GM23248 (cell line): ENCODE results near the gene TRIO. TPM values are rescaled to one million over a fixed set of nuclear protein-coding genes. Genes with fewer than 3 reads are reported as not detected.
A peak's percentile ranks its signal among the peaks of the same experiment; 100 is the strongest.

Source experiments
- DNase-seq: peaks from one replicate; pipeline ENCODE4 v3.0.0-alpha.2; 2015
- H2AFZ ChIP-seq: fragments of 200-600 bp; sonication (generic); 2 replicates; pipeline ENCODE4 v1.6.1; 2016; ENCODE audit warnings: antibody characterized with exemption
- H3F3A ChIP-seq: fragments of 200-600 bp; sonication (generic); 2 replicates; pipeline ENCODE4 v1.6.1; 2016; ENCODE audit warnings: mild to moderate bottlenecking, antibody characterized with exemption, mixed run types; ENCODE audit not compliant: insufficient read depth
- H3K27ac ChIP-seq: fragments of 200-600 bp; sonication (generic); 2 replicates; pipeline ENCODE4 v1.5.1; 2016; ENCODE audit warnings: mild to moderate bottlenecking
- H3K27me3 ChIP-seq: fragments of 200-600 bp; sonication (generic); replicated peaks from 2 replicates; pipeline ENCODE4 v1.6.1; 2016; ENCODE audit warnings: mild to moderate bottlenecking; ENCODE audit not compliant: insufficient read depth
- H3K36me3 ChIP-seq: fragments of 200-600 bp; sonication (generic); 2 replicates; pipeline ENCODE4 v1.6.1; 2016; ENCODE audit warnings: low read depth, mild to moderate bottlenecking
- H3K4me1 ChIP-seq: fragments of 200-600 bp; sonication (generic); 2 replicates; pipeline ENCODE4 v1.6.1; 2016; ENCODE audit warnings: mild to moderate bottlenecking; ENCODE audit not compliant: insufficient read depth
- H3K4me2 ChIP-seq: fragments of 200-600 bp; sonication (generic); one replicate; pipeline ENCODE4 v1.6.1; 2016; ENCODE audit warnings: mild to moderate bottlenecking; ENCODE audit not compliant: unreplicated experiment
- H3K4me3 ChIP-seq: fragments of 200-600 bp; sonication (generic); 2 replicates; pipeline ENCODE4 v1.5.1; 2016; ENCODE audit warnings: mild to moderate bottlenecking
- H3K79me2 ChIP-seq: fragments of 200-600 bp; sonication (generic); 2 replicates; pipeline ENCODE4 v1.6.1; 2016; ENCODE audit warnings: mild to moderate bottlenecking; ENCODE audit not compliant: insufficient read depth
- H3K9ac ChIP-seq: fragments of 200-600 bp; sonication (generic); 2 replicates; pipeline ENCODE4 v1.6.1; 2016; ENCODE audit warnings: mild to moderate bottlenecking
- H3K9me2 ChIP-seq: fragments of 200-600 bp; sonication (generic); 2 replicates; pipeline ENCODE4 v1.6.1; 2016; ENCODE audit warnings: mixed run types, mild to moderate bottlenecking, moderate library complexity; ENCODE audit not compliant: insufficient read depth
- H3K9me3 ChIP-seq: fragments of 200-600 bp; sonication (generic); one replicate; pipeline ENCODE4 v1.6.1; 2017; ENCODE audit warnings: low read depth
- H4K20me1 ChIP-seq: fragments of 200-600 bp; sonication (generic); 2 replicates; pipeline ENCODE4 v1.6.0; 2016; ENCODE audit not compliant: insufficient read depth
- EZH2 ChIP-seq: fragments of 200-600 bp; sonication (generic); IDR thresholded peaks from 2 replicates; pipeline ENCODE4 v1.6.1; 2018; ENCODE audit warnings: antibody characterized with exemption, mild to moderate bottlenecking; ENCODE audit not compliant: insufficient read depth, poor library complexity, severe bottlenecking
- EZH2phosphoT487 ChIP-seq: fragments of 200-600 bp; sonication (generic); IDR thresholded peaks from 2 replicates; pipeline ENCODE4 v1.6.1; 2018; ENCODE audit warnings: antibody characterized with exemption, moderate library complexity, mild to moderate bottlenecking, low read depth; ENCODE audit not compliant: insufficient read depth
- WGBS, 2 experiments: methylation state at CpG; one replicate each; pipeline ENCODE4 v1.1.6; 2015 to 2017; ENCODE audit warnings: low lambda C conversion rate in 2 of 2, low coverage in 1 of 2; ENCODE audit errors: missing lambda C conversion rate in 2 of 2; 5-methylcytosine and 5-hydroxymethylcytosine counted together
- in situ Hi-C: fragments of 300-500 bp; cut with MboI; formaldehyde crosslinking; loops from 2 replicates; pipeline ENCODE4 v1.15.0; 2020
- polyA plus RNA-seq: library from polyadenylated mRNA; unstranded; fragments of >200 nt; fragmentation: Nextera tagmentation; extraction: Ambion mirVana; gene quantifications from 2 replicates; pipeline ENCODE4 v1.2.1, GENCODE V29; 2016
- total RNA-seq: library from RNA; depleted of rRNA; stranded (reverse); fragments of >200 nt; shearing (Covaris generic); gene quantifications from 2 replicates; pipeline ENCODE4 v1.2.3, GENCODE V29; 2014

The TRIO gene
- total and polyA plus RNA-seq, 2 experiments from 2014 or later: 28.1 to 198 TPM

DNA sequence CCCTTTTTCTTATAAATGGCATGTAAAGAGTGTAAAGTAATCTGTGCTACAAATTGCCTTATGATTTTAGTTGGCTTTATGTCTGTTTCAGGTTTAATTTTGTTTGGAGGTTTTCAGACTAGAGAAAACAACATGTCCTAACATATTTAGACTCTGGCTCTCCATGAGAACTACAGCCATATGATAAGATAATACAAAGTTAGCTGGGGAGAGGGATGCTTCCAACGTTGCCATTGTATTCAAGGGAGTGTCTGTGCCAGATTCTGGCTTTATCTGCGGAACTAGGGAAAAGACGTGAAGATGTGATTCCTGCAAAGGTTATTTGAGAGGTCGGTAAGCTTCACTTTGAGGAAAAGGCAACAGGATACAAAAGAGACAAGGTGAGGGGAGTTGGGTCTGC, 298.5 kb downstream of the TRIO start:
- H3K4me2 ChIP-seq: peak overlapping the region; percentile 77
- no peaks in the 10 kb centered on the region for H3K9me2 ChIP-seq
- peak overlapping the region; percentile 79 for H3K4me3 ChIP-seq
- peak overlapping the region; percentile 99 for H3K27ac ChIP-seq
- H3K36me3 ChIP-seq: peaks cover 7% of the 10 kb centered on the region
- TF ChIP-seq EZH2 (no peak), EZH2phosphoT487 (no peak)
- H2AFZ ChIP-seq: no peak overlapping the region
- H3K9me3 ChIP-seq: no peaks in the 10 kb centered on the region
- DNase-seq: peak; percentile 24
- peaks cover 94% of the 10 kb centered on the region for H3F3A ChIP-seq
- peaks cover 68% of the 10 kb centered on the region for H3K4me1 ChIP-seq
- H3K9ac ChIP-seq: peak overlapping the region; percentile 86
- WGBS, 2 experiments: 2 to 3% methylated on average over 4 of the region's 4 CpGs
- in situ Hi-C loops: no loop called here
- H3K27me3 ChIP-seq: no peaks in the 10 kb centered on the region
- peaks cover 89% of the 10 kb centered on the region for H3K79me2 ChIP-seq
- peaks cover 5% of the 10 kb centered on the region; the same call in 1 of the 2 replicates for H4K20me1 ChIP-seq

DNA sequence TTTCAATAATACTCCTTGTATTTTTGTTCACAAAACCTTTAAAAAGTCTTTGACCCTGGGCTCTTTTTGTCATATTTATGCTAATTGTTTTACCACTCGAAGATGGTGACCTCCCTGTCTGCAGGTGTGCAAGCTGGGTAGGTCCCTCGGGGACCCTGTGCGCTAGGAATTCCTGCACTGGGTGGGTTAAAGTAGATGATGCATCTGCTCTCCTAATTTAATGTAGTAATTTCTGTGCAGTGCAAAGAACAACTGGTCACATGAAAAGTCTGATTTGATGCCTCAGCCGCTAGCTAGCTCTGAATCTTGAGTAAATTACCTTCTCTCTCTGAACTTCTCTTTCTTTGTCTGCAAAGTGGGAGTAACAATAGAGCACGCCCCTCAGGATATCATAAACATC, 299.4 kb downstream of the TRIO start:
- Histone ChIP-seq H3K27me3 (no peaks in the 10 kb centered on the region), H3K9ac (peak overlapping the region; percentile 86), H3K4me2 (peak overlapping the region; percentile 77), H2AFZ (no peak overlapping the region), H3K9me2 (no peaks in the 10 kb centered on the region), H3F3A (peaks cover 95% of the 10 kb centered on the region), H3K27ac (peak overlapping the region; percentile 99), H3K4me1 (peaks cover 69% of the 10 kb centered on the region), H3K9me3 (no peaks in the 10 kb centered on the region), H3K79me2 (peaks cover 89% of the 10 kb centered on the region), H3K4me3 (peak overlapping the region; percentile 79), H3K36me3 (peaks cover 5% of the 10 kb centered on the region), H4K20me1 (peaks cover 5% of the 10 kb centered on the region; the same call in 1 of the 2 replicates)
- 5 to 8% methylated on average over 5 of the region's 5 CpGs for WGBS, 2 experiments
- TF ChIP-seq EZH2phosphoT487 (no peak), EZH2 (no peak)
- peak; percentile 50 for DNase-seq
- in situ Hi-C loops: no loop called here

DNA sequence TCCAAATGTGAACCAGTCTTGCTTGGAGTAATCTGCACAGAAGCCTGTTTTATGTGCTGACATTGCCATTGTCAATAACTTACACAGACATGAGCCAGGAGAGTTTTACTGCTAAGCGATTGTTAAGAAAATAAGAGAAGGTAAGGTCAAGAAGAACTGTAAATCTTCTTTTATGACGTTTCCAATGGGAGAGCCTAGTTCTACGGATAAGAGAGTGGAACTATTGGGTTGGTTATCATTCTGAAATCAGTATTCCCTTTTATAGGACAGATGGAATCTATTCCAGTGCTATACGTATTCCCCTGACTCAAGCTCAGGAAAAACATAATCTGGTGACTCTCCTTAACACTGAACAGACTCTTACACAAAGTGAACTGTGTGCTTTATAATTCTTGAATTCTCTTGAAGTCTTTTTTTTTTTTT, 300.5 kb downstream of the TRIO start:
- Histone ChIP-seq H3K27me3 (no peaks in the 10 kb centered on the region), H3K4me1 (peaks cover 81% of the 10 kb centered on the region), H4K20me1 (peaks cover 5% of the 10 kb centered on the region; the same call in 1 of the 2 replicates), H3K36me3 (no peaks in the 10 kb centered on the region; the same call in 1 of the 2 replicates), H3K79me2 (peaks cover 87% of the 10 kb centered on the region), H3F3A (peaks cover 95% of the 10 kb centered on the region), H3K4me2 (peak overlapping the region; percentile 77), H2AFZ (no peak overlapping the region), H3K27ac (peak overlapping the region; percentile 99), H3K9me3 (no peaks in the 10 kb centered on the region), H3K4me3 (peak overlapping the region; percentile 79), H3K9ac (peak overlapping the region; percentile 86), H3K9me2 (no peaks in the 10 kb centered on the region)
- TF ChIP-seq EZH2phosphoT487: no peak
- no peak for TF ChIP-seq EZH2
- in situ Hi-C loops: no loop called here
- 17 to 19% methylated on average over 4 of the region's 4 CpGs for WGBS, 2 experiments
- peak; percentile 64 for DNase-seq

DNA sequence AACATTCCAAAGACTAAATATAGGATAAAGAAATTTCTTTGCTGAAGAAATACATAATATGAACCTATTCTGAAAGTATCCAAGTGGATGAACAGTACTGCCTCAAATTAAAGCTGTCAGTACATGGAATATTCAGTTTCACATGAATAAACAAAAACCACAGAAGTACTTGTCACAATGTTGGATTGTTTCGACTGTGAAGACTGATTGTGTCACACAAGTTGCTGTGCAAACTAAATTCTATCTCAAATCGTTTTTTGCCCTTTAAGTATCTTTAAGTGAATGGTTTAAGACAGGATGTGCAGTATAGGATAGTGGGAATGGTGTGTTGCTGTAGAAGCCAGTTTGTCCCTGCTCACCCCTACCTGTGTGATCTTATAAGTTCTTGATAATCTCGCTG, 301.0 kb downstream of the TRIO start:
- H3K36me3 ChIP-seq: no peaks in the 10 kb centered on the region; the same call in 1 of the 2 replicates
- H4K20me1 ChIP-seq: peaks cover 5% of the 10 kb centered on the region; the same call in 1 of the 2 replicates
- peaks cover 95% of the 10 kb centered on the region for H3F3A ChIP-seq
- H3K9me3 ChIP-seq: no peaks in the 10 kb centered on the region
- peak overlapping the region; percentile 77 for H3K4me2 ChIP-seq
- peak overlapping the region; percentile 86 for H3K9ac ChIP-seq
- WGBS, 2 experiments: 58 to 60% methylated on average over 3 of the region's 3 CpGs
- peaks cover 84% of the 10 kb centered on the region for H3K4me1 ChIP-seq
- in situ Hi-C loops: no loop called here
- TF ChIP-seq EZH2phosphoT487 (no peak), EZH2 (no peak)
- peak; percentile 36 for DNase-seq
- peaks cover 83% of the 10 kb centered on the region for H3K79me2 ChIP-seq
- peak overlapping the region; percentile 99 for H3K27ac ChIP-seq
- H3K4me3 ChIP-seq: peak overlapping the region; percentile 79
- H2AFZ ChIP-seq: no peak overlapping the region
- H3K9me2 ChIP-seq: no peaks in the 10 kb centered on the region
- no peaks in the 10 kb centered on the region for H3K27me3 ChIP-seq
